RWPE2 (cell line): Measurements from ENCODE around the gene FLYWCH1.

ENCODE experiments used
- ATAC-seq: fragments of 200-7000 bp; cut with Tn5 transposase; 3 replicates; pipeline ENCODE4 v1.9.1; 2021; ENCODE audit warnings: low read depth
- DNase-seq: peaks from one replicate; pipeline ENCODE4 v3.0.0-alpha.2; 2020; ENCODE audit warnings: low spot score
- H3K27ac ChIP-seq: fragments of 450-650 bp; 2 replicates; pipeline ENCODE4 v1.5.1; 2017; ENCODE audit warnings: mild to moderate bottlenecking; ENCODE audit not compliant: poor library complexity, severe bottlenecking
- H3K27me3 ChIP-seq: fragments of 250-450 bp; sonication (Bioruptor Pico); 2 replicates; pipeline ENCODE4 v1.5.1; 2021; ENCODE audit warnings: mild to moderate bottlenecking, moderate library complexity; ENCODE audit not compliant: insufficient read depth, poor library complexity, severe bottlenecking
- H3K36me3 ChIP-seq: fragments of 250-450 bp; sonication (Bioruptor Pico); 2 replicates; pipeline ENCODE4 v1.5.1; 2020; ENCODE audit warnings: low read depth, mild to moderate bottlenecking, moderate library complexity
- H3K4me1 ChIP-seq: fragments of 250-450 bp; sonication (Bioruptor Pico); 2 replicates; pipeline ENCODE4 v1.5.1; 2021; ENCODE audit warnings: mild to moderate bottlenecking, moderate library complexity; ENCODE audit not compliant: insufficient read depth, poor library complexity, severe bottlenecking
- H3K4me3 ChIP-seq: fragments of 250-450 bp; sonication (Bioruptor Pico); 2 replicates; pipeline ENCODE4 v1.5.1; 2021; ENCODE audit warnings: mild to moderate bottlenecking, moderate library complexity; ENCODE audit not compliant: severe bottlenecking
- H3K9me3 ChIP-seq: fragments of 250-450 bp; sonication (Bioruptor Pico); 2 replicates; pipeline ENCODE4 v1.5.1; 2021; ENCODE audit warnings: mild to moderate bottlenecking, moderate library complexity; ENCODE audit not compliant: severe bottlenecking
- TF ChIP-seq, protein P1 (sequence below): fragments of 450-650 bp; IDR thresholded peaks from one replicate; pipeline ENCODE4 v1.5.1; 2017; ENCODE audit warnings: mild to moderate bottlenecking, moderate library complexity; ENCODE audit not compliant: poor library complexity, severe bottlenecking

The FLYWCH1 gene

DNA sequence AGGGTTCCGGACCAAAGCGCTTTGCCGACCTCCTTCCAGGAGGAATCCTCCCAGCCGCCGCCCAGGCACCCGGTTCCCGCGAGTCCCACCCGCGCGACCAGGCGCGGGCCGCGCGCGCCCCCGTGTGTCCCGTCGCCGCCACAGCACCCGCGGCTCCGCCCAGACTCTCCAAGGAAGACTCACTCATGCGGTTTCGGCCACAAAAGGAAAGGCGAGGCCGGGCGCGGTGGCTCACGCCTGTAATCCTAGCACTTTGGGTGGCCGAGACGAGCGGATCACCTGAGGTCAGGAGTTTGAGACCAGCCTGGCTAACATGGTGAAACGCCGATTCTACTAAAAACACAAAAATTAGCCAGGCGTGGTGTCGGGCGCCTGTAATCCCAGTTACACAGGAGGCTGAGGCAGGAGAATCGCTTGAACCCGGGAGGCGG lies 72.0 kb downstream of the FLYWCH1 start:
- no peaks in the 10 kb centered on the region for H3K9me3 ChIP-seq
- DNase-seq (no peak), ATAC-seq (peak; percentile 59)
- TF ChIP-seq, protein P1, sequence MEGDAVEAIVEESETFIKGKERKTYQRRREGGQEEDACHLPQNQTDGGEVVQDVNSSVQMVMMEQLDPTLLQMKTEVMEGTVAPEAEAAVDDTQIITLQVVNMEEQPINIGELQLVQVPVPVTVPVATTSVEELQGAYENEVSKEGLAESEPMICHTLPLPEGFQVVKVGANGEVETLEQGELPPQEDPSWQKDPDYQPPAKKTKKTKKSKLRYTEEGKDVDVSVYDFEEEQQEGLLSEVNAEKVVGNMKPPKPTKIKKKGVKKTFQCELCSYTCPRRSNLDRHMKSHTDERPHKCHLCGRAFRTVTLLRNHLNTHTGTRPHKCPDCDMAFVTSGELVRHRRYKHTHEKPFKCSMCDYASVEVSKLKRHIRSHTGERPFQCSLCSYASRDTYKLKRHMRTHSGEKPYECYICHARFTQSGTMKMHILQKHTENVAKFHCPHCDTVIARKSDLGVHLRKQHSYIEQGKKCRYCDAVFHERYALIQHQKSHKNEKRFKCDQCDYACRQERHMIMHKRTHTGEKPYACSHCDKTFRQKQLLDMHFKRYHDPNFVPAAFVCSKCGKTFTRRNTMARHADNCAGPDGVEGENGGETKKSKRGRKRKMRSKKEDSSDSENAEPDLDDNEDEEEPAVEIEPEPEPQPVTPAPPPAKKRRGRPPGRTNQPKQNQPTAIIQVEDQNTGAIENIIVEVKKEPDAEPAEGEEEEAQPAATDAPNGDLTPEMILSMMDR, result peak; percentile 95
- peak overlapping the region; percentile 71 for H3K27ac ChIP-seq
- peak overlapping the region; percentile 19 for H3K4me3 ChIP-seq
- no peaks in the 10 kb centered on the region for H3K27me3 ChIP-seq
- H3K36me3 ChIP-seq, result peaks cover 4% of the 10 kb centered on the region
- H3K4me1 ChIP-seq, result peaks cover 8% of the 10 kb centered on the region

DNA sequence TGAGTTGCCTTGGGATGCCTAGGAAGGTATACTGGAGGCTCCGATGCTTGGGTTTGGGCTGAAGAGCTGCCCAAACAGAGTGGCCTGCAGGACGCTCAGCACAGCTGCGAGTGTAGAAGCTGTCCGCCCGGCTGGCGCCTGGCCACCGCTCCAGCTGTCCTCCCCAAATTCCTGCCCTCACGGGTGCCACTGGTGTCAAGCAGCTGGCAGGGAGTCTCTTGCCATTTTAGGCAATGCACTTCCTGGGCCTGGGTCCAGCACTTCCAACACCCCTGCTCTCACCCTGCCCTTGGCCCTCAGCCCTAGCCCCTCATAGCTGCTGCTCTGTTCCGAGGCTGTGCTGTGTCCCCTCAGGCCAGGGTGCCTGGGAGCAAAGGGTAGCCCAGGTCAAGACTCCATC lies 73.7 kb downstream of the FLYWCH1 start:
- ATAC-seq, result no peak
- no peak overlapping the region for H3K4me3 ChIP-seq
- DNase-seq, result no peak
- no peaks in the 10 kb centered on the region for H3K27me3 ChIP-seq
- H3K9me3 ChIP-seq, result no peaks in the 10 kb centered on the region
- no peak overlapping the region for H3K27ac ChIP-seq
- H3K36me3 ChIP-seq, result no peaks in the 10 kb centered on the region
- TF ChIP-seq, protein P1, result no peak
- peaks cover 7% of the 10 kb centered on the region for H3K4me1 ChIP-seq

- Histone ChIP-seq H3K9me3 (no peaks in the 10 kb centered on the region), H3K27ac (no peak overlapping the region), H3K27me3 (no peaks in the 10 kb centered on the region), H3K4me1 (peaks cover 12% of the 10 kb centered on the region), H3K4me3 (no peak overlapping the region), H3K36me3 (no peaks in the 10 kb centered on the region)
- DNase-seq (no peak), ATAC-seq (no peak)
- TF ChIP-seq, protein P1, result no peak
These were observed 74.2 kb downstream of the FLYWCH1 start for GRCh38 chr16:2985893-2986355.

DNA sequence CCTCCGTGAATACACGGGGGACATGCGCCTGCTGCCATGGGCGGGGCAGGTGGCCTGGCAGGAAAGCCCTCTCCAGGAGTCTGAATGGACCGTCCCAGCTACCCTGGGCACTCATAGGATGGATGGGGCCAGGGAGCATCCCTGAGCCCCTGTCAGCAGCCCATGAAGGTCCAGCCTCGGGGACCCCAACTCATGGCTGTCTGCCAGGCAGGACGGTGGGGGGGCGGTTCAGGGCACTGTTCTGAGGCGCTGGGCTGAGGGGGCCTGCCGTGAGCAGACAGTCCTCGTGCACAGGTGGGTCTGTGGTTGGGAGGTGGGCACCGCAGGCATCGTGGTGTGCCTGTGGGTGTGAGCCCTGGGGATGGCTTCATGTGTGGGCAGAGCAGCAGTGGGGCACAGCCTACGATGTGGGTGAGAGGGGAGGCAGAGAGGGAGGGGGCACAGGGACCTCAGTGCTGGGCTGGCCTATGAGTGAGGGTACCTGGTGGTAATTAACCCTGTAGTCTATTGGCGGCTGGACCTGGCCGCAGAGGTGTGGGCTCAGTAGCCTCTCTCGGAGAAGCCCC lies 75.0 kb downstream of the FLYWCH1 start:
- H3K27me3 ChIP-seq, result no peaks in the 10 kb centered on the region
- ATAC-seq (no peak), DNase-seq (no peak)
- no peaks in the 10 kb centered on the region for H3K9me3 ChIP-seq
- no peak overlapping the region for H3K4me3 ChIP-seq
- H3K4me1 ChIP-seq, result peaks cover 20% of the 10 kb centered on the region
- TF ChIP-seq, protein P1, result no peak
- H3K27ac ChIP-seq, result no peak overlapping the region
- H3K36me3 ChIP-seq, result no peaks in the 10 kb centered on the region

- H3K9me3 ChIP-seq, result no peaks in the 10 kb centered on the region
- H3K4me1 ChIP-seq, result peaks cover 26% of the 10 kb centered on the region
- ATAC-seq (no peak), DNase-seq (no peak)
- no peak overlapping the region for H3K4me3 ChIP-seq
- H3K27ac ChIP-seq, result no peak overlapping the region
- TF ChIP-seq, protein P1, result no peak
- no peaks in the 10 kb centered on the region for H3K36me3 ChIP-seq
- no peaks in the 10 kb centered on the region for H3K27me3 ChIP-seq
These were observed 75.6 kb downstream of the FLYWCH1 start for GRCh38 chr16:2987286-2987685.
